GM20431 (cell line): ENCODE data around the gene ZBTB20.

Experiments
- in situ Hi-C: fragments of 300-500 bp; cut with MseI, MboI; formaldehyde crosslinking; loops from one replicate; pipeline ENCODE4 v1.15.0; 2020; ENCODE audit warnings: low sequenced_read_pairs; ENCODE audit not compliant: unreplicated experiment

Gene ZBTB20

DNA sequence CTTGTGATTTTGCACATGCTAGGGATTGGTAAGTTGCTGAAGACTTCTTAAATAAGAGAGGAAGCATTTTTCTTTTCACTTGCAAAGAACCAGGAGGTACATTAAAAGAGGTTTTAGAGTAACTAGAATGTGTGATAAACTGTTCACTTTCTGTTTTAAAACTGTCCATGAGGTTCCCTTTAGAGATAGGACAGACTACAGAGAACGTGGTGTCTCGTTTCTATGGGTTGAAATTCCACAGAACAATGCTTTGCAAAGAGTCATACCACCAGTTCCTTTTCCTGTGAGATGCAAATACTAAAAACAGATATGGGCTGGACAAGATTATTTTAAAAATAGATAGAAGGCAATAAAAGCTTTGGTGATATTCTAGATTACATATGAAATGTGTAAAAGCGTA, 480.5 kb downstream of the ZBTB20 start:
- in situ Hi-C loops: no loop called here

- in situ Hi-C loops: no loop called here
Observed at GRCh38 chr3:114664006-114664405, 483.1 kb downstream of the ZBTB20 start.

GRCh38 chr3:114660808-114661207, 486.3 kb downstream of the ZBTB20 start:
- in situ Hi-C loops: no loop called here

- in situ Hi-C loops: no loop called here
Observed at GRCh38 chr3:114660124-114660523, 487.0 kb downstream of the ZBTB20 start.

- in situ Hi-C loops: no loop called here
Observed at GRCh38 chr3:114659109-114660061, 487.7 kb downstream of the ZBTB20 start.

- in situ Hi-C loops: no loop called here
Observed at GRCh38 chr3:114651555-114651954, 495.5 kb downstream of the ZBTB20 start.

DNA sequence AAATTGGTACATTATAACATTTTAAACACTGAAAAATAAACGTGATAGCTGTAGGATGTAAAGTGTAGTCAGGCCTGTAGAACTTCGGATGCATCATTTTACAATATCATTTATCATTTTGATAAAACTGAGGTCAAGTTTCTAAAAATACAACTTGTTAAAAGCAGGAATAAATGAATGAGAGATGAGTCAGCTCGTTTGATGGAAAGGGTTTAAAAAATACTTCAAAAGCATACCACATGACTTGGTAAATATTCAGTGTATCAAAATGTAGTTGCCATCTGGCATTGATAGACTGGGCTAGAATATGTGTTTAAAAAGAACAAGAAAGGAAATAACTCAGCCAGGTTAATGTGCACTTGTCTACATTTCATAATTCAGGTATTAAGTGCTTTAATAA, 496.3 kb downstream of the ZBTB20 start:
- in situ Hi-C loops: no loop called here

- in situ Hi-C loops: no loop called here
Observed at GRCh38 chr3:114649331-114649730, 497.8 kb downstream of the ZBTB20 start.

GRCh38 chr3:114646526-114646925, 500.6 kb downstream of the ZBTB20 start:
- in situ Hi-C loops: no loop called here

DNA sequence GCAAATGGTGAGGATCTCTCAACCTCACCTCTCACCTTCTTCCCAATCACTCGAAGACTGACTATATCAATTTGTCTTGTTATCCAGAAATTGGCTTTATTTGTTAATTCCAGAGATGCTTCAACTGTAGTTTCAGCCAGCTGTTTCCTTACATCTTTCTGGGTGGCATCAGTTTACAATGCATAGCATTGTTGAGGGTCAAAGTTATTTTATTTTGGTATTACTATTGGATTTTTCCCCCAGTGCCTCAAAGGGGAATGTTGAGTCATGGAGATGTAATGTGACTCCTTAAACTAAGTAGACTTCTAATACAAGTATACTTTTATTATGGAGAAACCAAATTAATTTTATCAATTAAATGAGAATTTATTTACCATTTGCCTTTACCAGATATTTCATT, 501.7 kb downstream of the ZBTB20 start:
- in situ Hi-C loops: no loop called here

GRCh38 chr3:114644367-114644766, 502.7 kb downstream of the ZBTB20 start:
- in situ Hi-C loops: no loop called here

DNA sequence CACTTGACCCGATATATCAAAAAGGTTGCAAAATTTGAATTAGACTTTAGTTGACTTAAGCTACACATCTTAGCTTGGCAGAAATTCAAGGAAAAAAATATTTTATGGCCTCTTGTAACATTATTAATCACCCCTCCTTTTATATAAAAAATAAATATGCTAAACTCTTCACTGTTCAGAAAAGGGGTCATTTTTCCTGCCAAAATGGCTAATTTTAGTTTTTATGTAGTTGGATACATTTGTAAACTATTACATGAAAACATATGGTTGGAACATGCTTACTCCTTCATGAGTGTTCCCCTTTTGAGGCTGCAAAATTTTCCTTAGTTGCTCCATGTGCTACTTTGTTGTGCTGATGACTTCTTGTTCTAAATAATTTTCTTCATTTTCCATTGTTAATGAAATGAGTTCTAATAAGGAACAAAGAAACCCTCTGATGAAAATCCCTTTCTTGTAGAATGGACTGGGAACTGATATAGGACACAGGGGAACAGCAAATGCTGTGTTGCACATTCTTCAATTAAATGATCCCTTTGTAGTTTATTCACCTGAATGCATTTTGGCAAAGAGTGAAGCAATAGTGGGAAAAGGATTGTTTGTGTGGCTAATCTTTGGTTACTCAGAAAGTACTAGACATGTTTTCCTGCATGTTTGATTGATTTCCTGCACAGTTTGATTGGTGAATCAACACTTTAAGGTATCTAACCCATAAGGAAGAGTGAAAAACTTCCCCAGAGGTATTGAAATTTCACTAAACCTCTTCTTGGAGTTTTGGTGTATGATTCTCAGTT, 503.9 kb downstream of the ZBTB20 start:
- in situ Hi-C loops: no loop called here

GRCh38 chr3:114640126-114640525, 507.0 kb downstream of the ZBTB20 start:
- in situ Hi-C loops: no loop called here

GRCh38 chr3:114639171-114639570, 507.9 kb downstream of the ZBTB20 start:
- in situ Hi-C loops: no loop called here

DNA sequence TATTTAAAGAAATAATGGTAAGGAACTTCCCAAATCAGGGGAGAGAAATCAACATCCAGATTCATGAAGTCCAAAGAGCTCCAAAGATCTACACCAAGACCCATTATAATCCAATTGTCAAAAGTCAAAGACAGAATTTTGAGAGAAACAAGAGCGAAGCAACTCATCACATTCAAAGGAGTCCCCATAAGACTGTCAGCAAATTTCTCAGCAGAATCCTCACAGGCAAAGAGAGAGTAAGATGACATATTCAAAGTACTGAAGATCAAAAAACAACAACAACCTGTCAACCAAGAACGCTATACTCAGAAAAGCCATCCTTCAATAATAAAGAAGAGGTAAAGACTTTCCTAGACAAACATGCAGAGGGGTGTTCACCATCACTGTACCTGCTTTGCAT, 511.2 kb downstream of the ZBTB20 start:
- in situ Hi-C loops: no loop called here

DNA sequence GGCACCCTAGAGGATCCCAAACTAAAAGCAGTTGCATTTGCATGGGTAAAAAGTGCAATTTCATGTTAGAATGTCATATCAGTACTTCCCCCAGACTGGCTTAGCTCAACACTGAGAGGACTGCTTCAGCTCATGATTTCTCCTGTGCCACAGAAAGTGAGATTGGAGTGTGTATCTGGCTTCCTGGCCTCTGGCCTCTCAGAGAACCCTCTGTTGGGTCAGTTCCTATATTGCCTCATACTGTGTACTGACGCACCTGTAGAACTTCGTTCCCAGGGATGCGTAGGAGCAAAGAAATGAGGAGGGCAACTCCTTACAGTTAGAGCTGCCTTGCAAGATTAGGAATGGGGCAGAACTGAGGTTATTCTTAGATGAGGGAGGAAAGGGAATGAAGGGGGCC, 512.5 kb downstream of the ZBTB20 start:
- in situ Hi-C loops: no loop called here

DNA sequence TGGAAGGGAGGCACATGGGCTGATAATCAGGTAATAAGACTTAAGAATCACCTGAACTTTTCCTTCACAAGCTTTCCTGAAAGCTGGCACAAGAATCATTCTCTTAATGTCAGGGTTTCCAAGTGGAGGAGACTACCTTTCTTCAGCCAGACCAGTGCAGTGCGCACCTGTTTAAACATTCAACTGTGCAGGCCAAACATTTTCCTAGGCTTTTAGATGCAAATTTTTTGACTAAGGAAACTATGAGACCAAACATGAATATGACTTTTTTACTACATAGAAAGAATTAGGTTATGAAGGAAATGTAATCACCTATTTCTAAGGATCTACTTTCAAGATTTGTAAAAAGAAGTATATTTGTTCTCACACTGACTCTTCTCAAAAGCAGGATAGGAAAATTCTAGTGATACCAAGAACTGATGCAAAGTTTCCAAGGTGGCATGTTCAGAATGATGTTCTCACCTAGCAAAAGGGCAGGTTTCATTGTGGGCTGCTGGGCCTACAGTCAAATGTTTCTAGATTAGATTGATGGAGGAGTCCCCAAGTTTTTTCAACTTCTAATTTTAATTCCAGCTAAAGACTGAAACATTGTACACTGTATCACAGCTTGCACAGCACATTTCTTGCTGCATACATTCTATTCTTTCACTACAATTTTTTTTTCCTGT, 514.2 kb downstream of the ZBTB20 start:
- in situ Hi-C loops: no loop called here

DNA sequence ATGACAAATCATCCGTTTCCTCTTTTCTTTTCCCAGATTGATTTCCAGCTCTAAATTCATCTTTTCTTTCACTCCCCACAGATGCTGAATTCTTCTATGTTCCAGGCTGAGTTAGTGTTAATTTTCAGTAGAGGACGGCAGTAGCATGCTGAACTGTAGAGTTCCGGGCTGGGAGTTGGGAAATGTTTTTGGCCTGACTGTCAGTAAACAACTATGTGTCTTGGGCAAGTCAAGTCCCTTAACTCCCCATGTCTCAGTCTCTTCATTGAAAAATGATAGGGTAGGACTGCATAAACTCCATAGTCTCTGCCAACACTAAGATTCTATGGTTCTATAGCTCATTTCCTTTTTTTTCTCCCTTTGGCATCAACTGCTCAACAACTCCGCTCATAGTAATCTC, 519.3 kb downstream of the ZBTB20 start:
- in situ Hi-C loops: no loop called here

DNA sequence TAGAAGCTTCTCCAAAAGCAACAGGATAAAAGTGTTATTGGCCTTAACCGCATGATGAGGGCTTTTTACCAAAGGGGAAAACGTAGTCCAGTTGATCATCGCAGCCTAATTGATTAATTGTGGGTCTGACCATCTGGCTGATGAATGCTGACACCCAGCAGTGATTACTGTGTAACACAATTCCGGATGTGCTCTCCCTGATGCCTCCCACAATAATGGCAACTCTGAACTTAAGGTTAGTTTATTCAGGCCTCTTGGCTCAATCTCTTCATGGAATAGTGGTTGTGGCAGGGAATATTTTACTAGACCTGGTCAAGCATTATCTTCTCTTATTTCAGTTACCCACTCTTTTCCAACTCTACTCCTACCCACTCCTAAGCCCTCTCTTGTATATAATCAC, 520.3 kb downstream of the ZBTB20 start:
- in situ Hi-C loops: no loop called here

DNA sequence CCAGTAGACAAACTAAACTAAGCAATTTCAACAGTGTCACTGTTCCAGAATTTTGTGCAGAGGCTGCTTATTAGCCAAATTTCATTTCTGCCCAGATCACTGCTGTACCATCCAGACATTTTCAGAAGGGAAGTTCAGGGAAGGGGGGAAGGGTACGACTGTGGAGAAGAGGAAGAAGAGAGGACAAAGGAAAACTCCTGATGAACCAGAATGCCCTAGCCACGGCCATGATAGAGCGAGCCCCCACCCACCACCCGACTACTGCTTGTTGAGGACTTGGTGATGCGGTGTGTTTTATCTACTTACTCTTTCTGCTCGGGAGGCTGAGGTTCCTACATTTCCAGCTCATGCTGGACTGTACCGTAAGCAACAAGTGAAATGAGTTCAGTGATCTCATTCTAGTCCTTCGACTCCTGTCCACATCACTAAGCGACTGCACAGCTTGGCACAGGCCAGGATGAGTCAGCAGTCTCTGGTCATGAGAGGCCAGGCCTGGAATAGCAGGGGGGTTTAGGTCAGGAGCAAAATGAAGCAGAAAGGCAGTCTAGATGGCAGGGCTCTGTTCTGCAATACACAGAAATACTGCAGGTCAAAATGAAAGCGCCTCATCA, 522.4 kb downstream of the ZBTB20 start:
- in situ Hi-C loops: no loop called here
